Coronary artery (tissue), 2 donors: ENCODE results near the gene SYCE1.
"Not testable (repeated sequence)": the region's sequence is repeated elsewhere in the genome, so short reads cannot be mapped to it uniquely, and the experiment has no call there.

ENCODE experiments used
- DNase-seq: peaks from one replicate; pipeline ENCODE4 v3.0.0-alpha.2; 2017; ENCODE audit warnings: low spot score
- H3K27ac ChIP-seq, 2 donors: fragments of 200-600 bp; sonication (generic); one replicate each; pipeline ENCODE4 v1.5.1; 2016 to 2019
- H3K4me3 ChIP-seq: fragments of 200-600 bp; sonication (generic); 2 replicates; pipeline ENCODE4 v1.5.1; 2016; ENCODE audit warnings: mild to moderate bottlenecking, moderate library complexity
- CTCF ChIP-seq: fragments of 200-600 bp; sonication (generic); IDR thresholded peaks from one replicate; pipeline ENCODE4 v1.5.1; 2019; ENCODE audit warnings: antibody characterized with exemption

SYCE1 gene

GRCh38 chr10:133592716-133593115, 27.3 kb upstream of the SYCE1 start:
- no peak overlapping the region for H3K4me3 ChIP-seq
- DNase-seq: no peak
- no peak for TF ChIP-seq CTCF
- H3K27ac ChIP-seq: no peak overlapping the region

GRCh38 chr10:133590970-133591359, 25.6 kb upstream of the SYCE1 start:
- no peak for TF ChIP-seq CTCF
- DNase-seq: no peak
- no peak overlapping the region for H3K27ac ChIP-seq
- no peak overlapping the region for H3K4me3 ChIP-seq

GRCh38 chr10:133590226-133590969, 25.0 kb upstream of the SYCE1 start:
- no peak overlapping the region for H3K27ac ChIP-seq
- no peak for TF ChIP-seq CTCF
- H3K4me3 ChIP-seq: no peak overlapping the region
- DNase-seq: no peak

- not testable (repeated sequence) for H3K4me3 ChIP-seq, DNase-seq, H3K27ac ChIP-seq
These were observed 11.7 kb upstream of the SYCE1 start for GRCh38 chr10:133577037-133577436.

GRCh38 chr10:133573460-133573859, 8.1 kb upstream of the SYCE1 start:
- not testable (repeated sequence) for H3K4me3 ChIP-seq, H3K27ac ChIP-seq, DNase-seq

GRCh38 chr10:133572055-133572454, 6.7 kb upstream of the SYCE1 start:
- H3K27ac ChIP-seq, DNase-seq, H3K4me3 ChIP-seq: not testable (repeated sequence)

GRCh38 chr10:133569801-133570200, 4.4 kb upstream of the SYCE1 start:
- not testable (repeated sequence) for DNase-seq, H3K27ac ChIP-seq, H3K4me3 ChIP-seq

- not testable (repeated sequence) for H3K4me3 ChIP-seq, DNase-seq, H3K27ac ChIP-seq
These were observed 3.6 kb upstream of the SYCE1 start for GRCh38 chr10:133568831-133569527.

- TF ChIP-seq CTCF: no peak
- no peak overlapping the region for H3K4me3 ChIP-seq
- DNase-seq: no peak
- H3K27ac ChIP-seq: no peak overlapping the region
These were observed 2.9 kb upstream of the SYCE1 start for GRCh38 chr10:133568287-133568614.
